ENCODE results near the gene ARHGAP23. TPM values are rescaled to one million over a fixed set of nuclear protein-coding genes. Genes with fewer than 3 reads are reported as not detected.

ARHGAP23 gene
- polyA plus RNA-seq, 1 donor from 2014 or later = 1.6 TPM

DNA sequence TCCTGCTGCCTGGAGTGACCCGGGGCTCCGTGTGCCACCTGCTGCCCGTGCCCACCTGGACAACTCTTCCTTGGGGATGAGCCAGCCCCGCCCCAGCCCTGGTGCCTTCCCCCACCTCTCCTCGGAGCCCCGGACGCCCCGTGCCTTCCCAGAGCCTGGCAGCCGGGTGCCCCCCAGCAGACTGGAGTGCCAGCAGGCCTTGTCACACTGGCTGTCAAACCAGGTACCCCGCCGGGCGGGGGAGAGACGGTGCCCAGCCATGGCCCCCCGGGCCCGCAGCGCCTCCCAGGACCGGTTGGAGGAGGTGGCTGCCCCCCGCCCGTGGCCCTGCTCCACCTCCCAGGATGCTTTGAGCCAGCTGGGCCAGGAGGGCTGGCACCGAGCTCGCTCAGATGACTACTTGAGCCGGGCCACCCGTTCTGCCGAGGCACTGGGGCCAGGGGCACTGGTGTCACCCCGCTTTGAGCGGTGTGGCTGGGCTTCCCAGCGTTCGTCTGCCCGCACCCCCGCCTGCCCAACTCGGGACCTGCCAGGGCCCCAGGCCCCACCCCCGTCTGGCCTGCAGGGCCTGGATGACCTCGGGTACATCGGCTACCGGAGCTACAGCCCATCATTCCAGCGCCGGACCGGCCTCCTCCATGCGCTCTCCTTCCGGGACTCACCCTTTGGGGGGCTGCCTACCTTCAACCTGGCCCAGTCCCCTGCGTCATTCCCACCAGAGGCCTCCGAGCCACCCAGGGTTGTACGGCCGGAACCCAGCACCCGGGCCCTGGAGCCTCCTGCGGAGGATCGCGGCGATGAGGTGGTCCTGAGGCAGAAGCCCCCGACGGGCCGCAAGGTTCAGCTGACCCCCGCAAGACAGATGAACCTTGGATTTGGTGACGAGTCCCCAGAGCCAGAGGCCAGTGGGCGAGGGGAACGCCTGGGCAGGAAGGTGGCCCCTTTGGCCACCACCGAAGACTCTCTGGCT lies 38.4 kb downstream of the ARHGAP23 start:
- H2AFZ ChIP-seq (ENCODE audit: low read depth, low read length) = no peak overlapping the region
- H4K20me1 ChIP-seq (ENCODE audit: insufficient read depth) = no peaks in the 10 kb centered on the region
- no peaks in the 10 kb centered on the region for H3K79me2 ChIP-seq (replicated peaks; ENCODE audit: insufficient read depth, low read length)
- H3K4me2 ChIP-seq (ENCODE audit: low read length) = no peak overlapping the region
- H3F3A ChIP-seq (ENCODE audit: insufficient read depth, low read length, poor library complexity, severe bottlenecking) = no peaks in the 10 kb centered on the region
- H3K9ac ChIP-seq (ENCODE audit: low read length) = no peak overlapping the region
- no peaks in the 10 kb centered on the region for H3K27me3 ChIP-seq (ENCODE audit: insufficient read depth, low read depth, low read length)
- H3K4me3 ChIP-seq (ENCODE audit: low read length) = no peak overlapping the region
- H3K9me3 ChIP-seq (ENCODE audit: low read length) = no peaks in the 10 kb centered on the region
- H3K27ac ChIP-seq (ENCODE audit: low read length) = no peak overlapping the region
- H3K36me3 ChIP-seq (ENCODE audit: insufficient read depth, low read length) = no peaks in the 10 kb centered on the region
- H3K9me2 ChIP-seq (ENCODE audit: insufficient read depth, low read length) = no peaks in the 10 kb centered on the region
- TF ChIP-seq TAF1 (IDR thresholded peaks at IDR 0.05; ENCODE audit: low read depth) (no peak), EP300 (conservative IDR thresholded peaks at IDR 0.05; ENCODE audit: poor library complexity, severe bottlenecking) (no peak), EZH2 (IDR thresholded peaks at IDR 0.05; ENCODE audit: borderline replicate concordance, insufficient read depth, low read length, poor library complexity, severe bottlenecking) (no peak), MXI1 (conservative IDR thresholded peaks at IDR 0.05; ENCODE audit: poor library complexity, severe bottlenecking) (no peak)

DNA sequence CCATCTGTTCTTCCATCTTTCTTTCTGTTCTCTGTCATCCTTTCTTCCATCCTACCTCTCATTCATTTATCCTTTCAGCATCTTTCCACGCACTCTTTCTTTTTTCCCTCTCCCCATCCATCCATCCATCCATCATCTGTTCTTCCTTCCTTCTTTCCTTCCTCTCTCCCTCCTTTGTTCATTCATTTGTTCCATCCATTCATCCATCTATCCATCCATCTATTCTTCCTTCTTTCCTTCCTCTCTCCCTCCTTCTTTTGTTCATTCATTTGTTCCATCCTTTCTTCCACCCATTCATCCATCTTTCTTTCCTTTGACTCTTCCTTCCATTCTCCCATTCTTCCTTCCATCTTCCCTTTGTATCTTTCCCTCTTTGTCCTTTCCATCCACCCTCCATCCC lies 39.2 kb downstream of the ARHGAP23 start:
- Histone ChIP-seq H3K9ac (ENCODE audit: low read length) (no peak overlapping the region), H3F3A (ENCODE audit: insufficient read depth, low read length, poor library complexity, severe bottlenecking) (no peaks in the 10 kb centered on the region), H2AFZ (ENCODE audit: low read depth, low read length) (no peak overlapping the region), H3K27ac (ENCODE audit: low read length) (no peak overlapping the region), H4K20me1 (ENCODE audit: insufficient read depth) (no peaks in the 10 kb centered on the region), H3K9me2 (ENCODE audit: insufficient read depth, low read length) (no peaks in the 10 kb centered on the region), H3K27me3 (ENCODE audit: insufficient read depth, low read depth, low read length) (no peaks in the 10 kb centered on the region), H3K4me3 (ENCODE audit: low read length) (no peak overlapping the region), H3K79me2 (replicated peaks; ENCODE audit: insufficient read depth, low read length) (no peaks in the 10 kb centered on the region), H3K36me3 (ENCODE audit: insufficient read depth, low read length) (no peaks in the 10 kb centered on the region), H3K9me3 (ENCODE audit: low read length) (no peaks in the 10 kb centered on the region), H3K4me2 (ENCODE audit: low read length) (no peak overlapping the region)
- no peak for TF ChIP-seq RAD21 (conservative IDR thresholded peaks at IDR 0.05)
- no peak for TF ChIP-seq REST (IDR thresholded peaks at IDR 0.05; ENCODE audit: borderline replicate concordance)
- no peak for TF ChIP-seq MXI1 (conservative IDR thresholded peaks at IDR 0.05; ENCODE audit: poor library complexity, severe bottlenecking)
- TF ChIP-seq POLR2AphosphoS5 (IDR thresholded peaks at IDR 0.05) = no peak
- TF ChIP-seq SMC3 (conservative IDR thresholded peaks at IDR 0.05; ENCODE audit: poor library complexity) = no peak
- TF ChIP-seq EZH2 (IDR thresholded peaks at IDR 0.05; ENCODE audit: borderline replicate concordance, insufficient read depth, low read length, poor library complexity, severe bottlenecking) = no peak
- no peak for TF ChIP-seq TAF1 (IDR thresholded peaks at IDR 0.05; ENCODE audit: low read depth)
- TF ChIP-seq EP300 (conservative IDR thresholded peaks at IDR 0.05; ENCODE audit: poor library complexity, severe bottlenecking) = no peak
- TF ChIP-seq, protein P1, sequence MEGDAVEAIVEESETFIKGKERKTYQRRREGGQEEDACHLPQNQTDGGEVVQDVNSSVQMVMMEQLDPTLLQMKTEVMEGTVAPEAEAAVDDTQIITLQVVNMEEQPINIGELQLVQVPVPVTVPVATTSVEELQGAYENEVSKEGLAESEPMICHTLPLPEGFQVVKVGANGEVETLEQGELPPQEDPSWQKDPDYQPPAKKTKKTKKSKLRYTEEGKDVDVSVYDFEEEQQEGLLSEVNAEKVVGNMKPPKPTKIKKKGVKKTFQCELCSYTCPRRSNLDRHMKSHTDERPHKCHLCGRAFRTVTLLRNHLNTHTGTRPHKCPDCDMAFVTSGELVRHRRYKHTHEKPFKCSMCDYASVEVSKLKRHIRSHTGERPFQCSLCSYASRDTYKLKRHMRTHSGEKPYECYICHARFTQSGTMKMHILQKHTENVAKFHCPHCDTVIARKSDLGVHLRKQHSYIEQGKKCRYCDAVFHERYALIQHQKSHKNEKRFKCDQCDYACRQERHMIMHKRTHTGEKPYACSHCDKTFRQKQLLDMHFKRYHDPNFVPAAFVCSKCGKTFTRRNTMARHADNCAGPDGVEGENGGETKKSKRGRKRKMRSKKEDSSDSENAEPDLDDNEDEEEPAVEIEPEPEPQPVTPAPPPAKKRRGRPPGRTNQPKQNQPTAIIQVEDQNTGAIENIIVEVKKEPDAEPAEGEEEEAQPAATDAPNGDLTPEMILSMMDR (IDR thresholded peaks at IDR 0.05; ENCODE audit: poor library complexity, severe bottlenecking) = no peak

Measured in neural cell (in vitro differentiated cells).